Mucosa of descending colon (tissue), 3 donors: ENCODE data around the gene FSTL4. TPM values are rescaled to one million over a fixed set of nuclear protein-coding genes. Genes with fewer than 3 reads are reported as not detected.

Source experiments
- ATAC-seq: fragments of 200-7000 bp; cut with Tn5 transposase; one replicate; pipeline ENCODE4 v1.9.1; 2020; ENCODE audit warnings: mild to moderate bottlenecking, moderate library complexity
- DNase-seq, 3 donors: peaks; one replicate each; pipeline ENCODE4 v3.0.0-alpha.2; 2020
- H3K36me3 ChIP-seq: fragments of 200-600 bp; one replicate; pipeline ENCODE4 v1.8.0; 2021; ENCODE audit warnings: low read depth, mild to moderate bottlenecking
- H3K4me1 ChIP-seq: fragments of 200-600 bp; one replicate; pipeline ENCODE4 v1.8.0; 2021; ENCODE audit warnings: low read depth, mild to moderate bottlenecking
- H3K4me3 ChIP-seq: fragments of 200-600 bp; one replicate; pipeline ENCODE4 v1.8.0; 2021; ENCODE audit warnings: mild to moderate bottlenecking
- H3K9me3 ChIP-seq: fragments of 200-600 bp; one replicate; pipeline ENCODE4 v1.8.0; 2021; ENCODE audit warnings: mild to moderate bottlenecking
- CTCF ChIP-seq: fragments of 200-600 bp; IDR thresholded peaks from one replicate; pipeline ENCODE4 v1.8.0; 2022; ENCODE audit warnings: antibody characterized with exemption, mild to moderate bottlenecking
- intact Hi-C, 2 donors: fragments of 100-400 bp; cut with DNase I in 1 of 2; cut with micrococcal nuclease in 1 of 2; formaldehyde crosslinking; loops; one replicate each; pipeline versions ENCODE4 v1.11.0 to v1.11.1; 2022; cut with DNase I, micrococcal nuclease
- total RNA-seq, 3 donors: library from RNA; stranded (reverse); fragmentation: NEBNext Ultra II Directional in 2 of 3; extraction: Animal tissue kit (Norgen Biotek cat#: 25700) in 2 of 3; gene quantifications; one replicate each; pipeline versions ENCODE4 v1.2.1 to v1.2.4, GENCODE V29; 2021 to 2023
- donor health status: DM: no; HTN: no; CAD: no; lungs with moderate emphysema.
- donor health status: DM: no; HTN: no; CAD: no.
- donor health status: DM: no; HTN: yes; CAD: no.

The FSTL4 gene
- total RNA-seq, 3 donors from 2014 or later = 0.29 to 0.77 (median 0.57) TPM

- TF ChIP-seq CTCF = no peak
- Histone ChIP-seq H3K9me3 (no peaks in the 10 kb centered on the region), H3K36me3 (no peaks in the 10 kb centered on the region), H3K4me3 (no peak overlapping the region), H3K4me1 (no peaks in the 10 kb centered on the region)
- peak; percentile 74 for ATAC-seq
- intact Hi-C loops = no loop called here
- DNase-seq = peak in 1 of 3 donors; percentile 25
Measured at GRCh38 chr5:133278317-133278716, 334.0 kb downstream of the FSTL4 start.

GRCh38 chr5:133277744-133278143 lies 334.6 kb downstream of the FSTL4 start:
- DNase-seq = no peak
- Histone ChIP-seq H3K4me1 (no peaks in the 10 kb centered on the region), H3K4me3 (no peak overlapping the region), H3K9me3 (no peaks in the 10 kb centered on the region), H3K36me3 (no peaks in the 10 kb centered on the region)
- no peak for TF ChIP-seq CTCF
- intact Hi-C loops = no loop called here
- ATAC-seq = no peak

GRCh38 chr5:133276171-133276570 lies 336.2 kb downstream of the FSTL4 start:
- intact Hi-C loops = no loop called here
- DNase-seq (no peak), ATAC-seq (no peak)
- no peaks in the 10 kb centered on the region for H3K4me1 ChIP-seq
- no peaks in the 10 kb centered on the region for H3K9me3 ChIP-seq
- no peaks in the 10 kb centered on the region for H3K36me3 ChIP-seq
- no peak overlapping the region for H3K4me3 ChIP-seq
- TF ChIP-seq CTCF = no peak

GRCh38 chr5:133275631-133276030 lies 336.7 kb downstream of the FSTL4 start:
- no peaks in the 10 kb centered on the region for H3K9me3 ChIP-seq
- no peak overlapping the region for H3K4me3 ChIP-seq
- no peaks in the 10 kb centered on the region for H3K36me3 ChIP-seq
- no peak for DNase-seq
- intact Hi-C loops = no loop called here
- TF ChIP-seq CTCF = no peak
- no peaks in the 10 kb centered on the region for H3K4me1 ChIP-seq
- ATAC-seq = no peak

- intact Hi-C loops = no loop called here
- Histone ChIP-seq H3K4me1 (no peaks in the 10 kb centered on the region), H3K4me3 (no peak overlapping the region), H3K9me3 (no peaks in the 10 kb centered on the region), H3K36me3 (no peaks in the 10 kb centered on the region)
- ATAC-seq (no peak), DNase-seq (no peak)
- no peak for TF ChIP-seq CTCF
Measured at GRCh38 chr5:133274597-133274935, 337.8 kb downstream of the FSTL4 start.
